Measurements from ENCODE around the gene METTL23.

- TF ChIP-seq CTCF (IDR thresholded peaks at IDR 0.05; ENCODE audit: extremely low read depth in 1 of 2, insufficient read depth in 1 of 2, low read depth in 1 of 2, low read length in 2 of 2) (peak; percentile 70 to 72), POLR2A (IDR thresholded peaks at IDR 0.05; ENCODE audit: low read depth, low read length) (no peak), JUN (IDR thresholded peaks at IDR 0.05; ENCODE audit: borderline replicate concordance, insufficient read depth, insufficient read length, low read depth) (no peak), EZH2 (IDR thresholded peaks at IDR 0.05; ENCODE audit: borderline replicate concordance, low read depth, low read length, severe bottlenecking) (no peak), MYC (IDR thresholded peaks at IDR 0.05; ENCODE audit: low read depth, low read length) (no peak), POLR2AphosphoS5 (IDR thresholded peaks at IDR 0.05; ENCODE audit: insufficient read depth, low read depth, low read length) (no peak), FOS (IDR thresholded peaks at IDR 0.05; ENCODE audit: borderline replicate concordance, insufficient read depth, low read length) (no peak), MAX (IDR thresholded peaks at IDR 0.05; ENCODE audit: insufficient read depth, insufficient read length) (no peak), GATA2 (IDR thresholded peaks at IDR 0.05; ENCODE audit: insufficient read depth, insufficient read length, low read depth, low read length) (no peak)
Measured at GRCh38 chr17:76714822-76715495, 11.7 kb upstream of the METTL23 start.

All from endothelial cell of umbilical vein (primary cell).